Keratinocyte (primary cell): ENCODE measurements around the gene MYL7.

Experiments used
- CTCF ChIP-seq, 3 experiments: IDR thresholded peaks in 1 of 3; conservative IDR thresholded peaks in 1 of 3; optimal IDR thresholded peaks in 1 of 3; 2 replicates in 2 of 3; 3 replicates in 1 of 3; pipeline versions ENCODE3 to v1.5.1; 2011; ENCODE audit warnings: low read length in 3 of 3, mild to moderate bottlenecking in 3 of 3, moderate library complexity in 2 of 3, control low read depth in 1 of 3, inconsistent platforms in 1 of 3; ENCODE audit not compliant: insufficient read depth in 2 of 3; ENCODE audit errors: extremely low read depth in 1 of 3
- EZH2 ChIP-seq: IDR thresholded peaks from one replicate; pipeline ENCODE4 v1.6.1; 2012; ENCODE audit warnings: inconsistent platforms, mild to moderate bottlenecking, low read length, moderate library complexity

GRCh38 chr7:44184206-44184872 is 43.2 kb upstream of the MYL7 start:
- TF ChIP-seq CTCF (optimal IDR thresholded peaks at IDR 0.05 in 1 of 3, IDR thresholded peaks at IDR 0.05 in 1 of 3, conservative IDR thresholded peaks at IDR 0.05 in 1 of 3; ENCODE audit: extremely low read depth in 1 of 3, insufficient read depth in 2 of 3, low read length in 3 of 3) (no peak), EZH2 (no peak)
